ENCODE results near the gene MORN3. TPM values are rescaled to one million over a fixed set of nuclear protein-coding genes. Genes with fewer than 3 reads are reported as not detected.
"Not testable (repeated sequence)": the region's sequence is repeated elsewhere in the genome, so short reads cannot be mapped to it uniquely, and the experiment has no call there.

MORN3 gene
- total RNA-seq, 2 donors from 2014 or later = 1.4 to 2.5 TPM

DNA sequence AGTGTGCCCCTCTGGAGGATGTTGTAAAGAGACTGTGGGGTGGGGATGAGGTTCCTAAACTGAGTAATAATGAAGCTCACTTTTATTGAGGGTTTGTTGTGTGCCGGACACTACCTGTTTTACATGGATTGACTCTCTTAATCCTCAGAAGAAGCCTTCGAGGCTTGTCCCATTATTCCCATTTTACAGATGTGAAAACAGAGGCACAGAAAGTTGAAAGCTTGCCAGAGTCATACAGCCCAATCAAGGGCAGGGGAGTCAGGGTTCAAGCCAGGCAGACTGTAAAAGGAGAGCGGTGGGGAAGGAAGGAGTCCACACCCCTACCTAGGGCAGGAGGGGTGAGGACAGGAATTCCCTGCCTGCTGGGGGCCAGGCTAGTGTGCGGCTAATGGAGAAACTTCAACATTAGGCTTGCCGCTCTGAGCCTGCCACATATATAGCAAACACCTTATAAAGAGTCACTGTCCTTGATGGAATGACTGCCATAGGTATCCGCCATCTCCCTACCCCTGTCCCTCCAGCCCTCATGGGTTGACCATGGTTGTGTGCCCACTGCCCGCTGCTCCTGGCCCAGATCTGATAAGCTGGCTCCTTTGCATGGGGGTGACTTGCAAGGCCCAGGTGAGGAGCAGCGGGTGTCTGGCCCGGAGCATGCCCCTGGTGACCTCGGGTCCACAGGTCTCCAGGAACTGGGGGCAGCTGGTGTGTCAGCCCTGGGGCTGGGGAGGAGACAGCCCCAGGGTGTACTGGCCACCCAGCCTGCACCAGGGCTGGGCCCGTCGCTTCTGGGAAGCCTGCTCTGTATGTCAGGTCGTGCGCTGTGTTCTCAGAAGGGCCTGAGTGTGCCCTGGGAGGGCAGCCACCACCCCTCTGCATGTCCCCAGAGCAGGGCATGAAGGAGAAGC, 30.9 kb downstream of the MORN3 start:
- Mint-ChIP-seq H3K4me1 (peaks cover 12% of the 10 kb centered on the region), H3K4me3 (peak overlapping the region; percentile 80), H3K27ac (peak overlapping the region; percentile 96), H3K27me3 (no peaks in the 10 kb centered on the region), H3K36me3 (ENCODE audit: low read depth) (peaks cover 41% of the 10 kb centered on the region), H3K9me3 (no peaks in the 10 kb centered on the region)
- ATAC-seq (replicated peaks) = no peak

DNA sequence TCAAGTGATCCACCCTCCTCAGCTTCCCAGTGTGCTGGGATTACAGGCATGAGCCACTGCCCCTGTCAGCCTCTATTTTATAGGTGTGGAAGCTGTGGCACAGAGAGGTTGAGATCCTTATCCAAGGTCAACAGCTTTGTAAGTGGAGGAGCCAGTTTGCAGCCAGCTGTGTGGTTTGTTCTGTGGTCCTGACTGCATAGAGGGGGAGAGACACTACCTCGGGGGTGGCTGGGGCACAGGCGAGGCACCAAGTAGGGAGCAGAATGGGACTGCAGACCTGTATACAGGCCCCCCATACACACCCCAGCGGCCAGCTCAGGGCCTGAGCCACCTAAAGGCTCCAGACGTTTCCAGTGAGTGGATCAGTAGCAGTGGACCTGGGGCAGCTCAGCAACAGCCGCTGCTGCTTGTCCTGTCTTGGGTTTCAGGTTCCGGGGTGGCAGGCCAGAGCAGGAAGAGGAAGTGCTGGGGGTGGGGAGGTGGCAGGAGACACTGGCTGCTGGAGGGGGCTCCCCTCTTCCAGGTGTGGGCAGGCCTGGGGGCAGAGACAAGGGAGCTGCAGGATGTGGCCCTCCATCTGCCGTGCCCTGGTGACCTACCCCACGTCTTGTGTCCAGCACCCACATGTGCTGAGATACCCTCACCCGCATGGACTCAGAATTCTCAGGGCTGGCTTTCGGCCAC, 32.1 kb downstream of the MORN3 start:
- ATAC-seq (replicated peaks) = peak; percentile 83
- no peaks in the 10 kb centered on the region for H3K27me3 Mint-ChIP-seq
- peak overlapping the region; percentile 80 for H3K4me3 Mint-ChIP-seq
- H3K4me1 Mint-ChIP-seq = peaks cover 17% of the 10 kb centered on the region
- peak overlapping the region; percentile 96 for H3K27ac Mint-ChIP-seq
- H3K36me3 Mint-ChIP-seq (ENCODE audit: low read depth) = peaks cover 47% of the 10 kb centered on the region
- H3K9me3 Mint-ChIP-seq = no peaks in the 10 kb centered on the region

DNA sequence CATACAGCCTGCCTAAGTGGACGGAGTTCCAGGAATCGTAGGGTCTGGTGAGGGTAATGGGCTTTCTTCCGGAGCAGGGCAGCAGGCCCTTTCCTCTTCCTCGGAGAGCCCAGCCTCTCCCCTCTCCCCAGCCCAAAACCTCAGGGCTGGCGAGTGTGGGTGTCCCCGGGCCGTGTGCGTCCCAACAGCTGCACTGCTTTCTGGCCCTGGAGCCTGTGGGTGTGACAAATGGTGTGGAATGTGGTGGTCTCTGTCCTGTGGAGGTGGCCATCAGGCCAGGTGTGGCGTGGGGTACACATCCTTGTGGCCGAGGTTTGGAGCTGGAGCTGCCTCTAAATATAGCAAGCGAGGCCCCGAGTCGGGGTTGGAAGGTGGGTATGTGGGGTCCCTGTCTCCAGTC, 34.6 kb downstream of the MORN3 start:
- peak overlapping the region; percentile 37 for H3K4me3 Mint-ChIP-seq
- peaks cover 35% of the 10 kb centered on the region for H3K4me1 Mint-ChIP-seq

DNA sequence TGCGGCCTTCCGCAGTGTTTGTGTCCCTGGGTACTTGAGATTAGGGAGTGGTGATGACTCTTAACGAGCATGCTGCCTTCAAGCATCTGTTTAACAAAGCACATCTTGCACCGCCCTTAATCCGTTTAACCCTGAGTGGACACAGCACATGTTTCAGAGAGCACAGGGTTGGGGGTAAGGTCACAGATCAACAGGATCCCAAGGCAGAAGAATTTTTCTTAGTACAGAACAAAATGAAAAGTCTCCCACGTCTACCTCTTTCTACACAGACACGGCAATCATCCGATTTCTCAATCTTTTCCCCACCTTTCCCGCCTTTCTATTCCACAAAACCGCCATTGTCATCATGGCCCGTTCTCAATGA, 35.6 kb downstream of the MORN3 start:
- not testable (repeated sequence) for H3K9me3 Mint-ChIP-seq; H3K27me3 Mint-ChIP-seq; H3K27ac Mint-ChIP-seq; ATAC-seq (replicated peaks); H3K4me3 Mint-ChIP-seq
- Mint-ChIP-seq H3K4me1 (peaks cover 42% of the 10 kb centered on the region), H3K36me3 (ENCODE audit: low read depth) (peaks cover 53% of the 10 kb centered on the region)

More for the DNA sequence above, 34.6 kb downstream of the MORN3 start:
- H3K36me3 Mint-ChIP-seq (ENCODE audit: low read depth) = peaks cover 47% of the 10 kb centered on the region
- ATAC-seq (replicated peaks) = no peak
- H3K27ac Mint-ChIP-seq = peak overlapping the region; percentile 78
- no peaks in the 10 kb centered on the region for H3K27me3 Mint-ChIP-seq
- no peaks in the 10 kb centered on the region for H3K9me3 Mint-ChIP-seq

DNA sequence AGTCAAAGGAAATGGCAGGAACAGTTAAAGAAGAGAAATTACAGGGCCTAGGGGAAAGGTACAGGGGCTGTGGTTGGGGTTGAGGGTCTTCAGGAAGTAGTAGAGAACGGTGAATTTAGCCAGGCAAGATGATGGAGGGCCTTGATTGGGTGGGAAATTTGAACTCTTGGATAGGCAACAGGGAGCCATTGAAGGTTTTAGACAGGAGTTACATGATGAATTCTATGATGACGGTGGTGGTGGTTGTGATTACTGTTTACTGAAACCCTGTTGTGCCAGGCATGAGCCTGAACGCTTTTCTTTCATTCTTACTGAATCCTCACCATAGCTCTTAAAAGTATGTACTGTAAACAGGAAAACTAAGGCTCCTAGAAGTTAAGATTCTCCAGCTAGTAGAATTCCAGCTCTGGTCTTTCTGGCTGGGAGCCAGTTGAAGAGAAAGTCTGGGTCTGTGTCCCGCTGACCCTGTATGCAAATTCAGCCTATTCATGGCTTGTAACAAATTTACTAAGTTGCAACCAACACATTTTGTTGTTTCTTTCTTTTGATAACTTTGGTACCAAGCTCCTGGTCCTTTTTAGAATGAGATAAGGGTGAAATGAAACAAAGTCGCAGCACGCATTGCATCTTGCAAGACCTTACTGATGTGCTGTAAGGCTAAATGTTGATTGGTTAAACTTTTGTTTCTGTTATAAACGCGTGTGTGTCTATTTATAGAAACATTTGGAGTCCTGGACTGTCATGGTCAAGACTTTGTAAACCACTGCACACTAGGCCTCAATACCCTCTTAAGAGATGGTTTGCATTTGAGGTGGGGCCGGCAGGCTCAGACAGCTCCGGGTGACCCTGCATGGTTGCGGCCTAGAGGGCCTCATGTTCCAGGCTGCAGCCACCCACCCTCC, 37.1 kb downstream of the MORN3 start:
- H3K4me3 Mint-ChIP-seq = peak overlapping the region; percentile 95
- ATAC-seq (replicated peaks) = no peak
- no peaks in the 10 kb centered on the region for H3K27me3 Mint-ChIP-seq
- no peaks in the 10 kb centered on the region for H3K9me3 Mint-ChIP-seq
- H3K36me3 Mint-ChIP-seq (ENCODE audit: low read depth) = peaks cover 68% of the 10 kb centered on the region
- peak overlapping the region; percentile 88 for H3K27ac Mint-ChIP-seq
- peaks cover 38% of the 10 kb centered on the region for H3K4me1 Mint-ChIP-seq

DNA sequence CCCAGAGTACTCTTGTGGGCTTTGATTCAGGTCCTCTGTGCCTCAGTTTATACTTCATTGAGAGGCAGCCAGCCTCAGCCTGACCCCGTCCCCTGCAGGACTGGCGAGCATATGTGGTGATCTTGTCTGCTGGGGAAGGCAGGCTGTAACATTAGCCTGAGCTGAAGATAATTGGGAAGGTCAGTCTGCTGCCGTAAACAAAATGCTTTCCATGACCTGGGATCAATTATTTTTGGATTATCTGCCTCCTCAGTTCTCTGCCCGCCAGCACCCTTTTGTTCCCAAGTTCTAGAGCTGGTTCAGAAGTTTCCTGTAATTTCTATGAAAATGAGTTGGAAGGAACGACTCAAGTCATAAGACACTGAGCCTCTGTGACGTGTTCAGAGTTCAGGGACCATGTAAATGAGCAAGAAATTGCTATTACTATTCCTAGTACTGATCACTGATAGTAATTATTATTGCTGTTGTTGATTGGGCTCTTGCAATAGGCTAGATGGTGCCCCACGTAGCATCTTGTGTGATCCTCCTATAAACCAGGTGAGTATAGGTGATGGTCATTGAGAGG, 38.6 kb downstream of the MORN3 start:
- Mint-ChIP-seq H3K36me3 (ENCODE audit: low read depth) (peaks cover 70% of the 10 kb centered on the region), H3K27ac (peak overlapping the region; percentile 88), H3K9me3 (no peaks in the 10 kb centered on the region), H3K4me3 (peak overlapping the region; percentile 95), H3K27me3 (no peaks in the 10 kb centered on the region), H3K4me1 (peaks cover 34% of the 10 kb centered on the region)
- no peak for ATAC-seq (replicated peaks)

DNA sequence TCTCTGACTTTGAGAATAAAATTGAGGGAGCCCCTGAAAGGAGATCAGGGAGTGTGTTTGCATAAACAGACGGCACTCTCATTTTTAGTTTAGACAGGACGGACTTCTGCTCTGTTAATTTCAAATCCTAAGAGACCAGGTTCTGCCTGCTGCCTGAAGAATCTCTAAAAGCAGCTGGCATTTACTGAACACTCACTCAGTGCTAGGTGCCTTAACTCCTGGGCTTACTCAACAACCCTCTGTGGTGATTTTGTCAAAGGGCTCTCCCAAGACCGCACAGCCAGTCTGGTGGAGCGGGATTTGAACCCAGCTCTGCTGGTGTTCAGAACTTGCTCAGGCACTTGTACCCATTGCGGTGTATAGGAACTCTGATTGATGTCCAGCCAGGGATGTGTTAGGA, 40.9 kb downstream of the MORN3 start:
- peaks cover 63% of the 10 kb centered on the region for H3K36me3 Mint-ChIP-seq (ENCODE audit: low read depth)
- no peaks in the 10 kb centered on the region for H3K27me3 Mint-ChIP-seq
- H3K9me3 Mint-ChIP-seq = no peaks in the 10 kb centered on the region
- H3K4me3 Mint-ChIP-seq = peak overlapping the region; percentile 95
- H3K27ac Mint-ChIP-seq = peak overlapping the region; percentile 88
- H3K4me1 Mint-ChIP-seq = peaks cover 34% of the 10 kb centered on the region
- ATAC-seq (replicated peaks) = no peak

DNA sequence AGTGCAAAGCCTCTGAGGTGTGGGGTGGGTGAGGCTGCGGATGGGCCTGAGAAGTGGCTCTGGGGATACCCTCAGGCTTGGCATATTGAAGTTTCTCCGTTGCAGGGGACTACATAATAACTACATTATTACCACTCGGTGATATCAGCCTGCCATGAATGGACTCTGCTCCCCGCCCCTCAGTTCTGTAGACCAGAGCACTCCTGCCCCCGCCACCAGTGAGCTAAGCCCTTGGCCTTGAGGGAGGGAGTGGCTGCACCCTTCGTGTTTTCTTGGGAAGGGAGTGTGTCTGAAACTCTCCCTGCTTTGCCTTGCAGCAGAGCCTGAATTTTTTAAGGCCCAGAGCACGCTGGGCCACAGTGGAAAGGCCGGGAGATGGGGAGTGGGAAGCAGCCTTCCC, 41.4 kb downstream of the MORN3 start:
- Mint-ChIP-seq H3K36me3 (ENCODE audit: low read depth) (peaks cover 60% of the 10 kb centered on the region), H3K27me3 (no peaks in the 10 kb centered on the region), H3K27ac (peak overlapping the region; percentile 88), H3K4me1 (peaks cover 34% of the 10 kb centered on the region), H3K9me3 (no peaks in the 10 kb centered on the region), H3K4me3 (peak overlapping the region; percentile 95)
- no peak for ATAC-seq (replicated peaks)

DNA sequence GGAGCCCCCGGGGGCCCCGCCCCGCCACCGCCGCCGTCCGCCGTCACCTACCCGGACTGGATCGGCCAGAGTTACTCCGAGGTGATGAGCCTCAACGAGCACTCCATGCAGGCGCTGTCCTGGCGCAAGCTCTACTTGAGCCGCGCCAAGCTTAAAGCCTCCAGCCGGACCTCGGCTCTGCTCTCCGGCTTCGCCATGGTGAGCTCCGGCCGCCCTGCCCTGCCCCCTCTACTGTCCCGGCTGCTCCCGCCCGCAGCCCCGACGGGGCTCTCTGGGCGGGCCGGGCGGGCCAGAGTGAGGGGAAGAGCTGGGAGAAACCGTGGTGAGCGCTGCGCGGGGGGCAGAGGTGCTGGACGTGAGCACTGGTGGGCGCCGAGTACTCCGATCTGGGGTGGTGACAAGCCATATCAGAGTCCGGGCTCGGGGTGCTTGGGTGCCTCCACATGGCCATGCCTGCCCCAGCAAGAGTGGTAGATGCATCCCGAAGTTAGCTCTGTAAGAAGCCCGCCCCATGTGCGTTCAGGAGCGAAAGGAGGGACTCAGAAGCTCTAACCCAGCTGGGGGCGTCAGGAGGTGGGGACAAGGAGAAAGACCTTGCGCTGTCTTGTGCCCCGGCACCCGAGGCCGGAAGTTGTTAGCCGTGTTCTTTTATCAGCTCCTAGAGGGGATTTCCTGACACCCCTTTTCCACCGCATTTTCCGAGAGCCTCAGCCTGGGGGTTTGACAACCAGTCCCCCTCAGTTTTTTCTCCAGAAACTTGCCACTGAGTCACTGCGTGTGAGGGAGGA, 42.4 kb downstream of the MORN3 start:
- H3K9me3 Mint-ChIP-seq = no peaks in the 10 kb centered on the region
- H3K27me3 Mint-ChIP-seq = no peaks in the 10 kb centered on the region
- H3K36me3 Mint-ChIP-seq (ENCODE audit: low read depth) = peaks cover 50% of the 10 kb centered on the region
- H3K27ac Mint-ChIP-seq = peak overlapping the region; percentile 88
- H3K4me1 Mint-ChIP-seq = peaks cover 26% of the 10 kb centered on the region
- peak; percentile 54 for ATAC-seq (replicated peaks)
- peak overlapping the region; percentile 95 for H3K4me3 Mint-ChIP-seq

DNA sequence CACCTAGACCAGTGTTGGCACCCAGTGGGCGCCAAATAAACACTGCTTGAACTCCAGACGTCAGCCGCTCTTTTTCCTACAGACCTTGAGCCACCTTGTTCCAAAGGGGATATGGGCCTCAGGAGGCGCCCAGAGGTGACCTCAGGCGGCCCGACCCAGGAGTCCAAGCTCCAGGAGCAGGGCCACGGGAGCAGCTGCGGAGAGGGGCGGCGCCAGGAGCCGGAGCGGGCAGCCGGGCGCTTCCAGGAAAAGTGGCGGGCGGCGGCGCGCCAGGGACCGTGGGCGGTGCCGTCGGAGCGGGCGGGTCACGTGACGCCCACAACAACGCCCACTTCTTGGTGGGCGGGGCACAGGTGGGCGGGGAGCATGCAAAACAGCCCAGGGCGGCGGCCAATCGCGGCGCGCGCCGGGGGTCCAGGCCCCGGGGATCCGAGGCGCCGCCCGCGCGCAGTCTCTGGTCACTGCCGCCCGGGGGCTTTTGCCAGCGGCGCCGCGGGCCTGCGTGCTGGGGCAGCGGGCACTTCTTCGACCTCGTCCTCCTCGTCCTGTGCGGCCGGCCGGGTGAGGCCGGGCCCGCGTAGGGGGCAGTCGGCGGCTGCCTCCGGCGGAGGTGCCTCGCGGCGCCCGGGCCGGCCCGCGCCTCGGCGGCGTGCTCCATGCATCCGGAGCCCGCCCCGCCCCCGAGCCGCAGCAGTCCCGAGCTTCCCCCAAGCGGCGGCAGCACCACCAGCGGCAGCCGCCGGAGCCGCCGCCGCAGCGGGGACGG, 43.2 kb downstream of the MORN3 start, which contains the start of gene ORAI1:
TSS of gene ORAI1 (plus strand) at position 444 of the 766 bp plus-strand sequence.
- peak; percentile 62 for ATAC-seq (replicated peaks)
- peak within 1 kb of the TSS; percentile 95 for H3K4me3 Mint-ChIP-seq
- peak within 1 kb of the TSS; percentile 88 for H3K27ac Mint-ChIP-seq
- H3K9me3 Mint-ChIP-seq = no peaks in the 10 kb centered on the region
- H3K4me1 Mint-ChIP-seq = peaks cover 22% of the 10 kb centered on the region
- H3K27me3 Mint-ChIP-seq = no peaks in the 10 kb centered on the region
- peaks cover 42% of the 10 kb centered on the region for H3K36me3 Mint-ChIP-seq (ENCODE audit: low read depth)

DNA sequence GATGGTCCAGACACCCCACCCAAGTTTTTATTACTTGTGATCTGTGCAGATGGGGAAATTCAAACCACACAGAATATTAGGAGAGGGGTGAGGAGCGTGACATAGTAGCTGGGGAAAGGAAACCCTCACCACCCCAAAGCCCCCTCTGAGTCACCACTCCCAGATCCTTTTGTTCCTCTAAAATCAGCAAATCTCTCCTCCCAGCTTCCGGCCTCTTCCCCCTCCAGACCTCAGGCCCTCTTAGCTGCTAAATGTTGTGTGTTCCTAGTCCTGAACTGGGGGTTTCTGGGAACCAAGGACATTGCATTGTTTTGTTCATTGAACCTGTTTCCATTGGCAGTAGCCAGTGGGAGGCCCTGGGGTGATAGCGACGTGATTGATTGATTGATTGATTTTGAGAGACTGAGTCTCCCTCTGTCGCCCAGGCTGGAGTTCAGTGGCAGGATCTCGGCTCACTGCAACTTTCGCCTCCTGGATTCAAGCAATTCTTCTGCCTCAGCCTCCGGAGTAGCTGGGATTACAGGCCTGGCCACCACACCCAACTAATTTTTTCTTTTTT, 49.0 kb downstream of the MORN3 start:
- H3K9me3 Mint-ChIP-seq = no peaks in the 10 kb centered on the region
- ATAC-seq (replicated peaks) = no peak
- no peaks in the 10 kb centered on the region for H3K4me1 Mint-ChIP-seq
- no peaks in the 10 kb centered on the region for H3K27me3 Mint-ChIP-seq
- H3K36me3 Mint-ChIP-seq (ENCODE audit: low read depth) = no peaks in the 10 kb centered on the region
- no peak overlapping the region for H3K27ac Mint-ChIP-seq
- no peak overlapping the region for H3K4me3 Mint-ChIP-seq

DNA sequence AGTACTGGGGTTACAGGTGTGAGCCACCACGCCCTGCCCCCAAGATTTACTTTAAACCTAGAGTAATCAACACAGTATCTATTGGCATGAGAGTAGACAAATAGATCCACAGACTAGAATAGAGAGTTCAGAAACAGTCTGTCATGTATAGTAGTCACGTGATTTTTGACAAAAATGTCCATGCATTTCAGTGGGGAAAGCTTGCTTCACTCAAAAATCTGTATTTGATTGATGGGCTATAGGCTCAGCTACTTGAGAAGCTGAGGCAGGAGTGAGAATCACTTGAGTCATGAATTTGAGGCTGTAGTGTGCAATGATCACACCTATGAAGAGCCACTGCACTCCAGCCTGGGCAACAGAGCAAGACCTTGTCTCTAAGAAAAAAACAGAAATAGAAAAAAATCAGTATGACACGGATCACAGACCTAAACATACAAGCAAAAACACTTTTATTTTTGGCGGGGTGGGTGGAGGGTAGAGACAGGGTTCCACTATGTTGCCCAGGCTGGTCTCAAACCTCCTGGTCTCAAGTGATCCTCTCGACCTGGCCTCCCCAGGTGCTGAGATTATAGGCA, 50.7 kb downstream of the MORN3 start:
- Mint-ChIP-seq H3K36me3 (ENCODE audit: low read depth) (no peaks in the 10 kb centered on the region), H3K4me1 (no peaks in the 10 kb centered on the region), H3K4me3 (no peak overlapping the region), H3K9me3 (no peaks in the 10 kb centered on the region), H3K27ac (no peak overlapping the region), H3K27me3 (no peaks in the 10 kb centered on the region)
- ATAC-seq (replicated peaks) = no peak
